ENCODE results near the gene CASP8.
"Not testable (repeated sequence)": the region's sequence is repeated elsewhere in the genome, so short reads cannot be mapped to it uniquely, and the experiment has no call there.

Gene CASP8

GRCh38 chr2:201260302-201260800 is at the start of gene CASP8:
Gene CASP8, plus strand, starts transcription at chr2:201260536. Its CDS starts 5,951 bp downstream, at chr2:201266487.
- peak; percentile 67 for DNase-seq (ENCODE audit: low read depth)

- no peak for DNase-seq (ENCODE audit: low read depth)
Measured at GRCh38 chr2:201215963-201216362, 44.4 kb upstream of the CASP8 start.

GRCh38 chr2:201216918-201217317 is 43.4 kb upstream of the CASP8 start:
- DNase-seq (ENCODE audit: low read depth), result no peak

GRCh38 chr2:201218780-201219179 is 41.6 kb upstream of the CASP8 start:
- peak; percentile 39 for DNase-seq (ENCODE audit: low read depth)

GRCh38 chr2:201219328-201220096 is 40.8 kb upstream of the CASP8 start:
- no peak for DNase-seq (ENCODE audit: low read depth)

- no peak for DNase-seq (ENCODE audit: low read depth)
Measured at GRCh38 chr2:201220102-201220570, 40.2 kb upstream of the CASP8 start.

- peak; percentile 19 for DNase-seq (ENCODE audit: low read depth)
Measured at GRCh38 chr2:201223089-201224073, 37.0 kb upstream of the CASP8 start.

GRCh38 chr2:201228271-201228911 is 31.9 kb upstream of the CASP8 start:
- DNase-seq (ENCODE audit: low read depth), result peak; percentile 66

- no peak for DNase-seq (ENCODE audit: low read depth)
Measured at GRCh38 chr2:201228912-201229290, 31.4 kb upstream of the CASP8 start.

GRCh38 chr2:201231781-201232466 is 28.4 kb upstream of the CASP8 start:
- peak; percentile 93 for DNase-seq (ENCODE audit: low read depth)

GRCh38 chr2:201232467-201232815 is 27.9 kb upstream of the CASP8 start:
- no peak for DNase-seq (ENCODE audit: low read depth)

- DNase-seq (ENCODE audit: low read depth), result peak; percentile 46
Measured at GRCh38 chr2:201233192-201233811, 27.0 kb upstream of the CASP8 start.

- no peak for DNase-seq (ENCODE audit: low read depth)
Measured at GRCh38 chr2:201233812-201234662, 26.3 kb upstream of the CASP8 start.

- peak; percentile 51 for DNase-seq (ENCODE audit: low read depth)
Measured at GRCh38 chr2:201234663-201235135, 25.6 kb upstream of the CASP8 start.

- DNase-seq (ENCODE audit: low read depth), result peak; percentile 82
Measured at GRCh38 chr2:201235860-201236811, 24.2 kb upstream of the CASP8 start.

- no peak for DNase-seq (ENCODE audit: low read depth)
Measured at GRCh38 chr2:201237486-201238123, 22.7 kb upstream of the CASP8 start.

- DNase-seq (ENCODE audit: low read depth), result not testable (repeated sequence)
Measured at GRCh38 chr2:201239167-201239935, 21.0 kb upstream of the CASP8 start.

Data from EH (cell line).